Ishikawa (cell line): ENCODE measurements around the gene CCDC177.

Source experiments
- CEBPB ChIP-seq: IDR thresholded peaks from 2 replicates; pipeline ENCODE4 v1.6.1; 2012
- CREB1 ChIP-seq: IDR thresholded peaks from 2 replicates; pipeline ENCODE4 v1.6.1; 2012; ENCODE audit warnings: low read depth
- EGR1 ChIP-seq: IDR thresholded peaks from 2 replicates; pipeline ENCODE4 v1.6.1; 2012
- EP300 ChIP-seq: IDR thresholded peaks from 2 replicates; pipeline ENCODE4 v1.6.1; 2012; ENCODE audit warnings: borderline replicate concordance
- NFIC ChIP-seq: IDR thresholded peaks from 2 replicates; pipeline ENCODE4 v1.6.1; 2012
- RAD21 ChIP-seq: IDR thresholded peaks from 2 replicates; pipeline ENCODE4 v1.6.1; 2012; ENCODE audit warnings: low read depth
- TCF12 ChIP-seq: IDR thresholded peaks from 2 replicates; pipeline ENCODE4 v1.6.1; 2012; ENCODE audit warnings: low read depth
- TEAD4 ChIP-seq: IDR thresholded peaks from 2 replicates; pipeline ENCODE4 v1.6.1; 2012
- YY1 ChIP-seq: IDR thresholded peaks from 2 replicates; pipeline ENCODE4 v1.6.1; 2012; ENCODE audit warnings: low read depth
- ZBTB7A ChIP-seq: IDR thresholded peaks from 2 replicates; pipeline ENCODE4 v1.6.1; 2012; ENCODE audit warnings: low read depth
- TF ChIP-seq, protein P1 (sequence below): IDR thresholded peaks from 2 replicates; pipeline ENCODE4 v1.6.1; 2012
- TF ChIP-seq, protein P2 (sequence below): IDR thresholded peaks from 2 replicates; pipeline ENCODE4 v1.6.1; 2012; ENCODE audit warnings: low read depth, mild to moderate bottlenecking
- TF ChIP-seq, protein P3 (sequence below): IDR thresholded peaks from 2 replicates; pipeline ENCODE4 v1.6.1; 2012

DNA sequence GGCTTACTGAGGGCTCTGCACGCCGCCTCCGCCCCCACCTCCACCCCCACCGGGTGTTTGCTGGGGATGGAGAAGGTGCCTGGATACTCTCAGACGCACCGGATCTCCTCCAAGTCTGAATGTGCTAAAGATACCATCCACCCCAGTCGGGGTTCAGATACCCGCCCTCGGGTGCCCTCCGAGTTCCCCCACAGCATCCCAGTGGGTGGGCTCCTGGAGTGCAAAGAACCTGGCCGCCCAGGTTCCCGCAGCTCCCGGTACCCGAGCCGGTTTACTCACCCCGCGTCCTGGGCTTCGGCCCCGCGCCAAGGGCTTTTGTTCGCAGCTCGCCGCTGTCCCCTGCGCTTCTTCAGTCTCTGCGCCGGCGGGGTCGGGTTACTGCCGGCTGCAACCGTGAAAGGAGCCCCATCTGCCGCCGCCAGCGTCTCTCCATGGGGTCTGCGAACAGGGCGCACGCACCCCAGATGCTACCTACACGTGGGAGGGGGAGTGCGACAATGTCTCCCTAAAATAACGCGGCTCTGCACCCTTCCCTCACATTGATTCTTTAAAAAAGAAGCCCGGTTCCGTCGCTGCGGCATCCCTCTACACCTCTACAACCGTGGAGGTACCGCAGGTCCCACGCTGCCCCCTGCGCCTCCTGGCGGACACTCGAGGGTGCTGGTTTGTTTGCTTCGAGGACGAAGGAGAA lies at the start of gene CCDC177:
- TF ChIP-seq, protein P1, sequence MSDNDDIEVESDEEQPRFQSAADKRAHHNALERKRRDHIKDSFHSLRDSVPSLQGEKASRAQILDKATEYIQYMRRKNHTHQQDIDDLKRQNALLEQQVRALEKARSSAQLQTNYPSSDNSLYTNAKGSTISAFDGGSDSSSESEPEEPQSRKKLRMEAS = peak; percentile 72
- TF ChIP-seq NFIC (peak; percentile 46; the same call in 1 of the 2 replicates), YY1 (no peak), ZBTB7A (no peak; the same call in 1 of the 2 replicates), CREB1 (no peak), EGR1 (no peak), RAD21 (peak; percentile 76), EP300 (no peak), TEAD4 (no peak), TCF12 (no peak), CEBPB (no peak)
- TF ChIP-seq, protein P2, sequence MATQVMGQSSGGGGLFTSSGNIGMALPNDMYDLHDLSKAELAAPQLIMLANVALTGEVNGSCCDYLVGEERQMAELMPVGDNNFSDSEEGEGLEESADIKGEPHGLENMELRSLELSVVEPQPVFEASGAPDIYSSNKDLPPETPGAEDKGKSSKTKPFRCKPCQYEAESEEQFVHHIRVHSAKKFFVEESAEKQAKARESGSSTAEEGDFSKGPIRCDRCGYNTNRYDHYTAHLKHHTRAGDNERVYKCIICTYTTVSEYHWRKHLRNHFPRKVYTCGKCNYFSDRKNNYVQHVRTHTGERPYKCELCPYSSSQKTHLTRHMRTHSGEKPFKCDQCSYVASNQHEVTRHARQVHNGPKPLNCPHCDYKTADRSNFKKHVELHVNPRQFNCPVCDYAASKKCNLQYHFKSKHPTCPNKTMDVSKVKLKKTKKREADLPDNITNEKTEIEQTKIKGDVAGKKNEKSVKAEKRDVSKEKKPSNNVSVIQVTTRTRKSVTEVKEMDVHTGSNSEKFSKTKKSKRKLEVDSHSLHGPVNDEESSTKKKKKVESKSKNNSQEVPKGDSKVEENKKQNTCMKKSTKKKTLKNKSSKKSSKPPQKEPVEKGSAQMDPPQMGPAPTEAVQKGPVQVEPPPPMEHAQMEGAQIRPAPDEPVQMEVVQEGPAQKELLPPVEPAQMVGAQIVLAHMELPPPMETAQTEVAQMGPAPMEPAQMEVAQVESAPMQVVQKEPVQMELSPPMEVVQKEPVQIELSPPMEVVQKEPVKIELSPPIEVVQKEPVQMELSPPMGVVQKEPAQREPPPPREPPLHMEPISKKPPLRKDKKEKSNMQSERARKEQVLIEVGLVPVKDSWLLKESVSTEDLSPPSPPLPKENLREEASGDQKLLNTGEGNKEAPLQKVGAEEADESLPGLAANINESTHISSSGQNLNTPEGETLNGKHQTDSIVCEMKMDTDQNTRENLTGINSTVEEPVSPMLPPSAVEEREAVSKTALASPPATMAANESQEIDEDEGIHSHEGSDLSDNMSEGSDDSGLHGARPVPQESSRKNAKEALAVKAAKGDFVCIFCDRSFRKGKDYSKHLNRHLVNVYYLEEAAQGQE = no peak
- TF ChIP-seq, protein P3, sequence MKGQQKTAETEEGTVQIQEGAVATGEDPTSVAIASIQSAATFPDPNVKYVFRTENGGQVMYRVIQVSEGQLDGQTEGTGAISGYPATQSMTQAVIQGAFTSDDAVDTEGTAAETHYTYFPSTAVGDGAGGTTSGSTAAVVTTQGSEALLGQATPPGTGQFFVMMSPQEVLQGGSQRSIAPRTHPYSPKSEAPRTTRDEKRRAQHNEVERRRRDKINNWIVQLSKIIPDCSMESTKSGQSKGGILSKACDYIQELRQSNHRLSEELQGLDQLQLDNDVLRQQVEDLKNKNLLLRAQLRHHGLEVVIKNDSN = no peak
